Hepatocyte (in vitro differentiated cells): ENCODE data around the gene ODAM. TPM values are rescaled to one million over a fixed set of nuclear protein-coding genes. Genes with fewer than 3 reads are reported as not detected.

ENCODE experiments used
- DNase-seq: peaks from one replicate; pipeline ENCODE4 v3.0.0-alpha.2; 2016; ENCODE audit warnings: low spot score
- H2AFZ ChIP-seq: fragments of 200-600 bp; sonication (generic); 2 replicates; pipeline ENCODE4 v1.6.0; 2016; ENCODE audit warnings: antibody characterized with exemption, mild to moderate bottlenecking
- H3K27ac ChIP-seq: fragments of 200-600 bp; sonication (generic); 2 replicates; pipeline ENCODE4 v1.5.1; 2016; ENCODE audit warnings: mild to moderate bottlenecking
- H3K27me3 ChIP-seq: fragments of 200-600 bp; sonication (generic); 2 replicates; pipeline ENCODE4 v1.6.1; 2016
- H3K36me3 ChIP-seq: fragments of 200-600 bp; sonication (generic); replicated peaks from 2 replicates; pipeline ENCODE4 v1.5.1; 2016; ENCODE audit warnings: low read depth; ENCODE audit not compliant: insufficient read depth
- H3K4me1 ChIP-seq: fragments of 200-600 bp; sonication (generic); 2 replicates; pipeline ENCODE4 v1.5.1; 2016; ENCODE audit warnings: mild to moderate bottlenecking, moderate library complexity; ENCODE audit not compliant: insufficient read depth
- H3K4me2 ChIP-seq: fragments of 200-600 bp; sonication (generic); 2 replicates; pipeline ENCODE4 v1.6.0; 2016
- H3K4me3 ChIP-seq: fragments of 200-600 bp; sonication (generic); 2 replicates; pipeline ENCODE4 v1.5.1; 2016; ENCODE audit warnings: mild to moderate bottlenecking
- H3K79me2 ChIP-seq: fragments of 200-600 bp; sonication (generic); 2 replicates; pipeline ENCODE4 v1.6.0; 2017; ENCODE audit warnings: mild to moderate bottlenecking
- H3K9me2 ChIP-seq: fragments of 200-600 bp; sonication (generic); replicated peaks from 2 replicates; pipeline ENCODE4 v1.6.0; 2017; ENCODE audit warnings: mild to moderate bottlenecking; ENCODE audit not compliant: insufficient read depth
- H3K9me3 ChIP-seq: fragments of 200-600 bp; sonication (generic); 2 replicates; pipeline ENCODE4 v1.5.1; 2016; ENCODE audit warnings: low read depth, mild to moderate bottlenecking
- H4K20me1 ChIP-seq: fragments of 200-600 bp; sonication (generic); 2 replicates; pipeline ENCODE4 v1.6.0; 2016; ENCODE audit warnings: mild to moderate bottlenecking; ENCODE audit not compliant: insufficient read depth, poor library complexity, severe bottlenecking
- EZH2 ChIP-seq: fragments of 200-600 bp; sonication (generic); IDR thresholded peaks from 2 replicates; pipeline ENCODE4 v1.6.1; 2016; ENCODE audit warnings: antibody characterized with exemption, mild to moderate bottlenecking, borderline replicate concordance
- EZH2phosphoT487 ChIP-seq: fragments of 200-600 bp; sonication (generic); IDR thresholded peaks from one replicate; pipeline ENCODE4 v1.6.1; 2018; ENCODE audit warnings: antibody characterized with exemption, mild to moderate bottlenecking, low read depth, moderate library complexity; ENCODE audit not compliant: unreplicated experiment, severe bottlenecking
- WGBS: methylation state at CpG from one replicate; pipeline ENCODE4 v1.1.6; 2016; ENCODE audit warnings: low lambda C conversion rate; ENCODE audit errors: missing lambda C conversion rate; 5-methylcytosine and 5-hydroxymethylcytosine counted together
- polyA plus RNA-seq: library from polyadenylated mRNA; unstranded; fragments of >200 nt; fragmentation: Nextera tagmentation; extraction: Ambion mirVana; gene quantifications from 2 replicates; pipeline ENCODE4 v1.2.1, GENCODE V29; 2016
- total RNA-seq: library from RNA; depleted of rRNA; stranded (reverse); fragments of >200 nt; gene quantifications from 2 replicates; pipeline ENCODE4 v1.2.3, GENCODE V29; 2014
- TF ChIP-seq, protein P1 (sequence below): fragments of 200-600 bp; sonication (generic); IDR thresholded peaks from 2 replicates; pipeline ENCODE4 v1.5.1; 2016; ENCODE audit warnings: antibody characterized with exemption, mild to moderate bottlenecking; ENCODE audit not compliant: poor library complexity

Gene ODAM
- total and polyA plus RNA-seq, 2 experiments from 2014 or later, result 1.2 to 3.8 TPM

DNA sequence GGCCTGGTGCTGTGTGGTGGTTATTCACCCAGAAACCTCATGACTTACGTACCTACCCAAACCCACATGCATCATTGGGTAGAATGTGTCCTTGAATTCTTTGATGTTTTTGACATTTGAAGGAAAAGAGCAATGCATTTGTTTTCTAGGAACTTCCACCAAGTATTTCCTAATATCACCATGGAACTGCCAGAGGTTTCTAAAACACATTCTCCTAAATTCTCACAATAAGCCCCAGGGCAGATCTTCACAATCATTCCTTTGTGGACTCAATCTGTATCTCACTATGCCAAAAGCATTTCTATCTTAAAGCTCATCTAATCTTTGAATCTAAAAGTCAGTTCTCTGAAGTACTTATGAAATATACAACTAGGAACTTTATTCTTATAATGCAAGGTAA is 8.3 kb upstream of the ODAM start:
- Histone ChIP-seq H3K4me2 (no peak overlapping the region), H3K27ac (no peak overlapping the region), H3K4me1 (peaks cover 8% of the 10 kb centered on the region), H3K9me2 (no peaks in the 10 kb centered on the region), H3K9me3 (no peaks in the 10 kb centered on the region), H3K79me2 (no peaks in the 10 kb centered on the region), H4K20me1 (no peaks in the 10 kb centered on the region), H3K4me3 (no peak overlapping the region), H2AFZ (no peak overlapping the region), H3K36me3 (no peaks in the 10 kb centered on the region), H3K27me3 (no peaks in the 10 kb centered on the region)
- TF ChIP-seq EZH2phosphoT487 (no peak), EZH2 (no peak)
- TF ChIP-seq, protein P1, sequence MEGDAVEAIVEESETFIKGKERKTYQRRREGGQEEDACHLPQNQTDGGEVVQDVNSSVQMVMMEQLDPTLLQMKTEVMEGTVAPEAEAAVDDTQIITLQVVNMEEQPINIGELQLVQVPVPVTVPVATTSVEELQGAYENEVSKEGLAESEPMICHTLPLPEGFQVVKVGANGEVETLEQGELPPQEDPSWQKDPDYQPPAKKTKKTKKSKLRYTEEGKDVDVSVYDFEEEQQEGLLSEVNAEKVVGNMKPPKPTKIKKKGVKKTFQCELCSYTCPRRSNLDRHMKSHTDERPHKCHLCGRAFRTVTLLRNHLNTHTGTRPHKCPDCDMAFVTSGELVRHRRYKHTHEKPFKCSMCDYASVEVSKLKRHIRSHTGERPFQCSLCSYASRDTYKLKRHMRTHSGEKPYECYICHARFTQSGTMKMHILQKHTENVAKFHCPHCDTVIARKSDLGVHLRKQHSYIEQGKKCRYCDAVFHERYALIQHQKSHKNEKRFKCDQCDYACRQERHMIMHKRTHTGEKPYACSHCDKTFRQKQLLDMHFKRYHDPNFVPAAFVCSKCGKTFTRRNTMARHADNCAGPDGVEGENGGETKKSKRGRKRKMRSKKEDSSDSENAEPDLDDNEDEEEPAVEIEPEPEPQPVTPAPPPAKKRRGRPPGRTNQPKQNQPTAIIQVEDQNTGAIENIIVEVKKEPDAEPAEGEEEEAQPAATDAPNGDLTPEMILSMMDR, result no peak
- 95% methylated on average over 1 of the region's 1 CpG for WGBS
- DNase-seq, result no peak

DNA sequence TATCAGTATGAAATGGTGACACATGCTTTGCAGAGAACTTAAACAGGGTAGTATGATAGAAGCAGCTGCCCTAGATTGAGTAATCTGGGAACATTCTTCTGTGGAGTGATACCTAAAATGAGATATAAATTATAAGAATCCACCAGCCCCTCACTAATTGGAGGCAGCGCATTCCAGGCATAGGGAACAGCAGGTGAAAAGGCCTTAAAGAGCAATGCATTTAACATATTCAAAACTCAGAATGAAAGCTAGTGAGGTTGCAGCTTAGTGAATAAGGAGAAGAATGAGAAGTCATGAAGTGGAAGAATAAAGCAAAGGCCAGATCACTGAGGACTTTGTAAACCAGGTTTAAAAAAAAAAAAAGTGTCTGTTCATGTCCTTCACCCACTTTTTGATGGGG is 4.9 kb upstream of the ODAM start:
- no peak overlapping the region for H3K4me2 ChIP-seq
- H3K4me1 ChIP-seq, result no peaks in the 10 kb centered on the region
- WGBS, result 90% methylated on average over 1 of the region's 1 CpG
- H3K36me3 ChIP-seq, result no peaks in the 10 kb centered on the region
- no peak overlapping the region for H3K4me3 ChIP-seq
- no peaks in the 10 kb centered on the region for H4K20me1 ChIP-seq
- no peaks in the 10 kb centered on the region for H3K79me2 ChIP-seq
- no peak overlapping the region for H3K27ac ChIP-seq
- H3K9me2 ChIP-seq, result no peaks in the 10 kb centered on the region
- DNase-seq, result no peak
- H3K27me3 ChIP-seq, result no peaks in the 10 kb centered on the region
- H2AFZ ChIP-seq, result no peak overlapping the region
- no peaks in the 10 kb centered on the region for H3K9me3 ChIP-seq
- TF ChIP-seq EZH2phosphoT487, result no peak
- no peak for TF ChIP-seq EZH2
- TF ChIP-seq, protein P1, result no peak

DNA sequence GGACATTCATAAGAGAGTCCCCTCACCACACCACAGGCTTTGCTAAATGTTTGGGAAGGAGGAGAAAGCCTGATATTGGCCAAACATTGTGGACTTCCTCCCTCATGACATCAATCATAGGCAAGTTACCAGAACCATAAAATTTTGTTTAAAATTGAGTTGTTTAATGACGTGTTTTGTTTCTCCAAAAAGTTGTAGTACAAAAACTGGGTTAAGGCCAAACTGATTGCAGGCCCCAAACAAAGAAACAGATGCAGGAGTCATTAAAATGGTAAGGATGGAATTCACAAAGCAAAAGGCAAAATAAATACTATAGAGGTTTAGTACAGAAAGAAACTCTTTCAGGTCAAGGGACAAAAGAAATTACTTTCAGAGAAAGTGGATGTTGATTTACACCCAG is 3.9 kb upstream of the ODAM start:
- TF ChIP-seq, protein P1, result no peak
- TF ChIP-seq EZH2 (no peak), EZH2phosphoT487 (no peak)
- no peaks in the 10 kb centered on the region for H3K36me3 ChIP-seq
- no peaks in the 10 kb centered on the region for H3K9me3 ChIP-seq
- no peaks in the 10 kb centered on the region for H4K20me1 ChIP-seq
- WGBS, result 75% methylated on average over 1 of the region's 1 CpG
- H3K4me2 ChIP-seq, result no peak overlapping the region
- no peak overlapping the region for H3K4me3 ChIP-seq
- no peaks in the 10 kb centered on the region for H3K9me2 ChIP-seq
- H3K27ac ChIP-seq, result no peak overlapping the region
- no peaks in the 10 kb centered on the region for H3K4me1 ChIP-seq
- H3K27me3 ChIP-seq, result no peaks in the 10 kb centered on the region
- DNase-seq, result no peak
- no peak overlapping the region for H2AFZ ChIP-seq
- no peaks in the 10 kb centered on the region for H3K79me2 ChIP-seq

DNA sequence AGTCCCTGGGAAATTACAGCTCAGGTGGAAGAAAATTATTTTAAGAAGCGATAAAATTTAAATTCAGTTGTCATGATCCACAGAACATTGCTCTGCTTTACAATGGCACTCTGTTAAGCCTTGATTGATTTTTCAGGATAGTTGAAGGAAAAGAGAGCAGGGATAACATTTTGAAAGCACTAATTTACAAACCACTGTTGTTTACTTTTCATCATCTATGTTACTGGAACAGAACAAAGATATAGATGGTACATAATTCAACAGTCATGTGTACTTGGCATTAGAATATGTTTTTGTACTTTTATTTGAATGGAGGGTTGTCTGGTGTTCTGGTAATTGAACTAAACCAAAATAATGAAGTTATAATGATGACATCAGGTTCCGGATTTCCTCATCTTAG is 2.6 kb upstream of the ODAM start:
- Histone ChIP-seq H3K9me2 (no peaks in the 10 kb centered on the region), H3K4me1 (peaks cover 3% of the 10 kb centered on the region), H3K4me2 (no peak overlapping the region), H3K4me3 (no peak overlapping the region), H3K36me3 (no peaks in the 10 kb centered on the region), H3K27ac (no peak overlapping the region), H3K27me3 (no peaks in the 10 kb centered on the region), H4K20me1 (no peaks in the 10 kb centered on the region), H2AFZ (no peak overlapping the region), H3K79me2 (no peaks in the 10 kb centered on the region), H3K9me3 (no peaks in the 10 kb centered on the region)
- TF ChIP-seq EZH2 (no peak), EZH2phosphoT487 (no peak)
- no peak for DNase-seq
- WGBS, result 100% methylated on average over 2 of the region's 2 CpGs
